ENCODE data around the gene RAD51B.

- TF ChIP-seq CTCF (conservative IDR thresholded peaks at IDR 0.05) (no peak), EZH2 (IDR thresholded peaks at IDR 0.05; ENCODE audit: low read depth) (no peak)
These were observed 667.2 kb downstream of the RAD51B start for GRCh38 chr14:68486809-68487208.
